22Rv1 (cell line): ENCODE results near the gene TMEM43.

Experiments used
- CTCF ChIP-seq: fragments of 450-650 bp; IDR thresholded peaks from 2 replicates; pipeline ENCODE4 v1.5.1; 2017; ENCODE audit warnings: mild to moderate bottlenecking
- ZFX ChIP-seq: fragments of 450-650 bp; IDR thresholded peaks from 2 replicates; pipeline ENCODE4 v1.6.1; 2017; ENCODE audit warnings: antibody characterized with exemption, borderline replicate concordance

DNA sequence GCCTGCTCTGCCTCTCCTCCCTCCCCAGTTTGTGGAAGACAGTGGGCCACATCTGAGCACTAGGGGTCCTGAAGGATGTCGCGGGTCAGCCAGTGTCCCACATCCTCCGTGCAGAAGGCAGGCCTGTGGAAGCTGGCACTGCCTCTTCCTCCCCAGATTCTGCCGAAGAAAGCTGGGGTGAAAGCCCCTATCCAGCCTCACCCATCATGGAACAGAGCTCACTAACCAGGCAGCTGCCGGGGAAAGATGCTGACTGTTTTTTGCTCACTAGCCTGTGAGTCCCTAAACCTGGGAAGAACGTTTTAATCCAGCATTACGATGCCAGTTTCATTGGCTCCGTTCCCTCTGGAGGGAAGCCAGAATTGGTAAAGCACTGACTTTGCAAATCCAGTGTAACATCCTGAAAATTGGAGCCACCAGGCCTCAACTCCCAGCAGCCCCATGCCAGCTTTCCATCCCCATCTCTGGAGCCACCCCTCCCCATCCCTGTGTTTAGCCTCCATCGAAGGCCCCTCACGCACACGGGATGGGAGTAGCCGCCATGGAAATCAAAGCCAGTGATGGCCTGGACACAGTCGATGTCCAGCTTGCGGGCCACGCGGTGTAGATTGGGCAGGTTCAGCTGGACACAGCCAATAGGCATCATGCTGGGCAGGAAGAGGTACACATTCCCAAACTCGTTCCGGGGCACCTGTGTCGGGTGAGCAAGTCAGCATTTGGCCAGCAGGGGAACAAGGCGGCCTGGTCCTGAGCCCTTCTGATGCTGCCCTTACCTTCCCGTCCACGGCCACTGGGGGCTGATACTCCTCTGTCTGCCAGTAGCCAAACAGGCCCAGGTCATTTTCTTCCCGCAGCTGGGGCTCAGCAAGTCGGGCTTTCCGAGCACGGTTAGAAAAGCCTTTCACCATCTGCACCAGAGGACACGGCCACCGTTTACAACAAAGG, 23.5 kb downstream of the TMEM43 start:
- TF ChIP-seq CTCF (no peak), ZFX (no peak)
